ENCODE data around the gene SOX1.

GRCh38 chr13:112069061-112069844 is 2.3 kb downstream of the SOX1 start:
- TF ChIP-seq CTCF (IDR thresholded peaks at IDR 0.05) (no peak), NR3C1 (IDR thresholded peaks at IDR 0.05) (no peak), ZFP36 (IDR thresholded peaks at IDR 0.05; ENCODE audit: borderline replicate concordance, partially characterized antibody) (no peak), MAFK (IDR thresholded peaks at IDR 0.05; ENCODE audit: partially characterized antibody) (no peak)
